Gastroesophageal sphincter (tissue), 3 donors: ENCODE data around the gene EPHA8.

Source experiments
- CTCF ChIP-seq, 4 experiments: fragments of 200-600 bp in 2 of 4; fragments of 450-650 bp in 2 of 4; sonication (generic) in 1 of 4; IDR thresholded peaks; one replicate each; pipeline ENCODE4 v1.5.1; 2017 to 2019; ENCODE audit warnings: antibody characterized with exemption in 4 of 4, mild to moderate bottlenecking in 2 of 4, moderate library complexity in 2 of 4
- EP300 ChIP-seq: sonication (generic); formaldehyde crosslinking; IDR thresholded peaks from one replicate; pipeline ENCODE4 v1.6.1; 2017; ENCODE audit warnings: antibody characterized with exemption, mild to moderate bottlenecking
- POLR2A ChIP-seq, 2 donors: fragments of 450-650 bp; IDR thresholded peaks; one replicate each; pipeline ENCODE4 v1.6.1; 2017; ENCODE audit warnings: antibody characterized with exemption in 2 of 2, mild to moderate bottlenecking in 2 of 2, moderate library complexity in 1 of 2
- POLR2AphosphoS5 ChIP-seq: sonication (generic); formaldehyde crosslinking; IDR thresholded peaks from one replicate; pipeline ENCODE4 v1.6.1; 2017; ENCODE audit warnings: antibody characterized with exemption

GRCh38 chr1:22606161-22606560 lies 42.9 kb downstream of the EPHA8 start:
- TF ChIP-seq POLR2A (IDR thresholded peaks at IDR 0.05) (no peak), CTCF (IDR thresholded peaks at IDR 0.05) (no peak), POLR2AphosphoS5 (no peak), EP300 (no peak)
